Activated naive CD4-positive, alpha-beta T cell treated with anti-CD3 and anti-CD28 coated beads, Interleukin-2, amount 10 ng/mL, durations not matched to agents 7 days and 5 days (primary cell): ENCODE data around the gene TLX1.

Experiments used
- CTCF ChIA-PET: fragments of 350-600 bp; sonication (Branson Sonifier 250); formaldehyde crosslinking; loops from one replicate; lab custom pipeline; 2021; ENCODE audit warnings: antibody characterized with exemption; lab: Charles Lee
- DNase-seq: peaks from one replicate; pipeline ENCODE4 v3.0.0-alpha.2; 2020
- H3K27ac Mint-ChIP-seq: one replicate; pipeline ENCODE4 v1.8.0; 2021; ENCODE audit warnings: mild to moderate bottlenecking, moderate library complexity, mixed read lengths
- H3K27me3 Mint-ChIP-seq: one replicate; pipeline ENCODE4 v1.8.0; 2021; ENCODE audit warnings: mild to moderate bottlenecking, mixed read lengths
- H3K36me3 Mint-ChIP-seq: one replicate; pipeline ENCODE4 v1.8.0; 2021; ENCODE audit warnings: mixed read lengths
- H3K4me1 Mint-ChIP-seq: one replicate; pipeline ENCODE4 v1.8.0; 2021; ENCODE audit warnings: mixed read lengths
- H3K4me3 Mint-ChIP-seq: one replicate; pipeline ENCODE4 v1.8.0; 2021; ENCODE audit warnings: mild to moderate bottlenecking, moderate library complexity, mixed read lengths
- H3K9me3 Mint-ChIP-seq: one replicate; pipeline ENCODE4 v1.8.0; 2021; ENCODE audit warnings: mixed read lengths

Gene TLX1

GRCh38 chr10:101158459-101159058 is 27.5 kb downstream of the TLX1 start:
- H3K36me3 Mint-ChIP-seq = no peaks in the 10 kb centered on the region
- peaks cover 8% of the 10 kb centered on the region for H3K4me1 Mint-ChIP-seq
- no peak overlapping the region for H3K27ac Mint-ChIP-seq
- no peak overlapping the region for H3K4me3 Mint-ChIP-seq
- no peak for DNase-seq
- peaks cover 83% of the 10 kb centered on the region for H3K27me3 Mint-ChIP-seq
- H3K9me3 Mint-ChIP-seq = no peaks in the 10 kb centered on the region
- CTCF ChIA-PET = interaction anchor here (0.7 to 2.1 kb wide), 3 partner anchors 16 to 486 kb away, joined by 3 to 10 read pairs (median 3); no protein-coding TSS in a partner anchor

GRCh38 chr10:101161494-101162299 is 30.6 kb downstream of the TLX1 start:
- peak; percentile 78 for DNase-seq
- peaks cover 8% of the 10 kb centered on the region for H3K4me1 Mint-ChIP-seq
- CTCF ChIA-PET = interaction anchor here (0.8 to 2.2 kb wide), 12 partner anchors 10 to 282 kb away, joined by 3 to 12 read pairs (median 5); no protein-coding TSS in a partner anchor
- H3K4me3 Mint-ChIP-seq = no peak overlapping the region
- H3K36me3 Mint-ChIP-seq = no peaks in the 10 kb centered on the region
- H3K27me3 Mint-ChIP-seq = peaks cover 72% of the 10 kb centered on the region
- no peaks in the 10 kb centered on the region for H3K9me3 Mint-ChIP-seq
- H3K27ac Mint-ChIP-seq = peak overlapping the region; percentile 64

- Mint-ChIP-seq H3K27me3 (peaks cover 79% of the 10 kb centered on the region), H3K4me3 (no peak overlapping the region), H3K36me3 (no peaks in the 10 kb centered on the region), H3K27ac (no peak overlapping the region), H3K4me1 (peaks cover 8% of the 10 kb centered on the region), H3K9me3 (no peaks in the 10 kb centered on the region)
- CTCF ChIA-PET = no interaction called here
- DNase-seq = no peak
Measured at GRCh38 chr10:101162677-101163076, 31.6 kb downstream of the TLX1 start.

GRCh38 chr10:101164020-101164419 is 32.9 kb downstream of the TLX1 start:
- Mint-ChIP-seq H3K27ac (no peak overlapping the region), H3K9me3 (no peaks in the 10 kb centered on the region), H3K27me3 (peaks cover 67% of the 10 kb centered on the region), H3K4me3 (no peak overlapping the region), H3K4me1 (peaks cover 8% of the 10 kb centered on the region), H3K36me3 (no peaks in the 10 kb centered on the region)
- CTCF ChIA-PET = no interaction called here
- no peak for DNase-seq

GRCh38 chr10:101165736-101166135 is 34.6 kb downstream of the TLX1 start:
- CTCF ChIA-PET = interaction anchor here (1.3 kb wide), 1 partner anchor 49 kb away, joined by 3 read pairs; no protein-coding TSS in a partner anchor
- Mint-ChIP-seq H3K27ac (no peak overlapping the region), H3K9me3 (no peaks in the 10 kb centered on the region), H3K4me1 (peaks cover 8% of the 10 kb centered on the region), H3K4me3 (no peak overlapping the region), H3K36me3 (no peaks in the 10 kb centered on the region), H3K27me3 (peaks cover 61% of the 10 kb centered on the region)
- no peak for DNase-seq

GRCh38 chr10:101166430-101166829 is 35.3 kb downstream of the TLX1 start:
- H3K4me3 Mint-ChIP-seq = no peak overlapping the region
- H3K27me3 Mint-ChIP-seq = peaks cover 54% of the 10 kb centered on the region
- no peaks in the 10 kb centered on the region for H3K9me3 Mint-ChIP-seq
- H3K27ac Mint-ChIP-seq = no peak overlapping the region
- CTCF ChIA-PET = interaction anchor here (1.3 kb wide), 1 partner anchor 48 kb away, joined by 3 read pairs; no protein-coding TSS in a partner anchor
- DNase-seq = no peak
- H3K36me3 Mint-ChIP-seq = no peaks in the 10 kb centered on the region
- H3K4me1 Mint-ChIP-seq = peaks cover 8% of the 10 kb centered on the region

GRCh38 chr10:101172741-101173140 is 41.6 kb downstream of the TLX1 start:
- peaks cover 6% of the 10 kb centered on the region for H3K9me3 Mint-ChIP-seq
- CTCF ChIA-PET = no interaction called here
- H3K4me3 Mint-ChIP-seq = no peak overlapping the region
- H3K4me1 Mint-ChIP-seq = no peaks in the 10 kb centered on the region
- no peak overlapping the region for H3K27ac Mint-ChIP-seq
- peaks cover 39% of the 10 kb centered on the region for H3K27me3 Mint-ChIP-seq
- no peak for DNase-seq
- H3K36me3 Mint-ChIP-seq = peaks cover 1% of the 10 kb centered on the region

GRCh38 chr10:101174319-101174718 is 43.2 kb downstream of the TLX1 start:
- CTCF ChIA-PET = no interaction called here
- Mint-ChIP-seq H3K4me1 (no peaks in the 10 kb centered on the region), H3K36me3 (peaks cover 1% of the 10 kb centered on the region), H3K27ac (no peak overlapping the region), H3K4me3 (no peak overlapping the region), H3K27me3 (peaks cover 46% of the 10 kb centered on the region), H3K9me3 (peaks cover 6% of the 10 kb centered on the region)
- DNase-seq = no peak

- Mint-ChIP-seq H3K27ac (no peak overlapping the region), H3K27me3 (peaks cover 42% of the 10 kb centered on the region), H3K4me1 (no peaks in the 10 kb centered on the region), H3K4me3 (no peak overlapping the region), H3K9me3 (peaks cover 6% of the 10 kb centered on the region), H3K36me3 (peaks cover 1% of the 10 kb centered on the region)
- CTCF ChIA-PET = no interaction called here
- DNase-seq = no peak
Measured at GRCh38 chr10:101176577-101176976, 45.5 kb downstream of the TLX1 start.

- no peaks in the 10 kb centered on the region for H3K9me3 Mint-ChIP-seq
- peaks cover 24% of the 10 kb centered on the region for H3K27me3 Mint-ChIP-seq
- no peak overlapping the region for H3K4me3 Mint-ChIP-seq
- DNase-seq = no peak
- no peaks in the 10 kb centered on the region for H3K36me3 Mint-ChIP-seq
- H3K4me1 Mint-ChIP-seq = no peaks in the 10 kb centered on the region
- CTCF ChIA-PET = interaction anchor here (1.7 kb wide), 1 partner anchor 31 kb away, joined by 5 read pairs; no protein-coding TSS in a partner anchor
- H3K27ac Mint-ChIP-seq = no peak overlapping the region
Measured at GRCh38 chr10:101182936-101183335, 51.8 kb downstream of the TLX1 start.

- H3K27ac Mint-ChIP-seq = no peak overlapping the region
- peaks cover 19% of the 10 kb centered on the region for H3K27me3 Mint-ChIP-seq
- CTCF ChIA-PET = no interaction called here
- H3K4me3 Mint-ChIP-seq = no peak overlapping the region
- H3K4me1 Mint-ChIP-seq = no peaks in the 10 kb centered on the region
- no peaks in the 10 kb centered on the region for H3K9me3 Mint-ChIP-seq
- no peak for DNase-seq
- H3K36me3 Mint-ChIP-seq = no peaks in the 10 kb centered on the region
Measured at GRCh38 chr10:101183458-101184183, 52.5 kb downstream of the TLX1 start.
